SKM-1 (cell line): ENCODE results near the gene KBTBD12.

Experiments
- DNase-seq: peaks from one replicate; lab custom pipeline; 2025; ENCODE audit not compliant: unreplicated experiment; lab: John Stamatoyannopoulos, UW

The KBTBD12 gene

GRCh38 chr3:127985216-127985615 is 70.2 kb downstream of the KBTBD12 start:
- DNase-seq: no peak

GRCh38 chr3:127985655-127986225 is 70.7 kb downstream of the KBTBD12 start:
- no peak for DNase-seq

- DNase-seq: no peak
These were observed 71.8 kb downstream of the KBTBD12 start for GRCh38 chr3:127986803-127987202.

- DNase-seq: no peak
These were observed 72.4 kb downstream of the KBTBD12 start for GRCh38 chr3:127987309-127987995.

- no peak for DNase-seq
These were observed 73.9 kb downstream of the KBTBD12 start for GRCh38 chr3:127988770-127989557.

GRCh38 chr3:127990051-127990450 is 75.0 kb downstream of the KBTBD12 start:
- no peak for DNase-seq

GRCh38 chr3:127990461-127990860 is 75.4 kb downstream of the KBTBD12 start:
- DNase-seq: no peak

- no peak for DNase-seq
These were observed 76.2 kb downstream of the KBTBD12 start for GRCh38 chr3:127991251-127991650.

GRCh38 chr3:127991681-127992080 is 76.6 kb downstream of the KBTBD12 start:
- no peak for DNase-seq

GRCh38 chr3:127992127-127992526 is 77.1 kb downstream of the KBTBD12 start:
- no peak for DNase-seq

GRCh38 chr3:127994011-127994410 is 79.0 kb downstream of the KBTBD12 start:
- DNase-seq: no peak

GRCh38 chr3:127997016-127997415 is 82.0 kb downstream of the KBTBD12 start:
- DNase-seq: no peak

GRCh38 chr3:127997961-127998360 is 82.9 kb downstream of the KBTBD12 start:
- DNase-seq: no peak

GRCh38 chr3:127998596-127998995 is 83.6 kb downstream of the KBTBD12 start:
- no peak for DNase-seq

GRCh38 chr3:127999509-128000106 is 84.6 kb downstream of the KBTBD12 start:
- no peak for DNase-seq

- no peak for DNase-seq
These were observed 86.5 kb downstream of the KBTBD12 start for GRCh38 chr3:128001576-128001975.

GRCh38 chr3:128004661-128005060 is 89.6 kb downstream of the KBTBD12 start:
- DNase-seq: no peak

- DNase-seq: no peak
These were observed 91.3 kb downstream of the KBTBD12 start for GRCh38 chr3:128006061-128007032.

- no peak for DNase-seq
These were observed 92.0 kb downstream of the KBTBD12 start for GRCh38 chr3:128007033-128007424.

- no peak for DNase-seq
These were observed 95.2 kb downstream of the KBTBD12 start for GRCh38 chr3:128009952-128010846.
